Upper lobe of left lung (tissue), 4 donors: ENCODE results near the gene TBL1Y.

Experiments used
- CTCF ChIP-seq, 6 experiments: fragments of 450-650 bp in 4 of 6; fragments of 200-600 bp in 2 of 6; sonication (generic) in 2 of 6; IDR thresholded peaks; one replicate each; pipeline ENCODE4 v1.5.1; 2016 to 2019; ENCODE audit warnings: antibody characterized with exemption in 6 of 6
- POLR2A ChIP-seq, 4 donors: fragments of 450-650 bp; IDR thresholded peaks; one replicate each; pipeline ENCODE4 v1.5.1; 2016 to 2017; ENCODE audit warnings: antibody characterized with exemption in 4 of 4, mild to moderate bottlenecking in 2 of 4
- POLR2AphosphoS5 ChIP-seq, 2 donors: sonication (generic); formaldehyde crosslinking; IDR thresholded peaks; one replicate each; pipeline ENCODE4 v1.5.1; 2017; ENCODE audit warnings: antibody characterized with exemption in 2 of 2

GRCh38 chrY:6987811-6988210 is 77.3 kb downstream of the TBL1Y start:
- TF ChIP-seq POLR2AphosphoS5 (IDR thresholded peaks at IDR 0.05) (no peak), CTCF (IDR thresholded peaks at IDR 0.05) (no peak), POLR2A (IDR thresholded peaks at IDR 0.05) (no peak)
